HG03354 (cell line): ENCODE results near the gene INHBC.
"Not testable (repeated sequence)": the region's sequence is repeated elsewhere in the genome, so short reads cannot be mapped to it uniquely, and the experiment has no call there.

Source experiments
- ATAC-seq: cut with Tn5 transposase; IDR thresholded peaks from one replicate; pipeline ENCODE4 v1.9.1; 2021; ENCODE audit warnings: mild to moderate bottlenecking; ENCODE audit not compliant: unreplicated experiment, poor library complexity, severe bottlenecking

INHBC gene

GRCh38 chr12:57477710-57478681, 43.4 kb downstream of the INHBC start:
- peak; percentile 38 for ATAC-seq

DNA sequence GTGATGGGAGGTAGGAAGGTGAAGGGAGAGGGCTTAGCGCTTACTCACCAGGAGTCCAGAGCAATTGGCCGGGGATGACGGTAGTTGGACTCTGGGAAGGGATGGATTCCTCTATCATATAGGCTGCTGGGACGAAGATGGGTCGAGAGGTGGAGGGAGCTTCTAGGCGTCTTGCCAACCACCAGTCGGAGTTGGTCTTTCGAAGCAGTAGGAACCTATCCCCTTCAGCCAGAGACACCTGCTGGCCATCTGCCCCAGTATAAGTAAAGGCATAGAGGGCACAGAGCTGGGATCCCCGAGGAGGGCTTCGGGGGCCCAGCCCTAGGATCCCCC, 44.4 kb downstream of the INHBC start:
- no peak for ATAC-seq

DNA sequence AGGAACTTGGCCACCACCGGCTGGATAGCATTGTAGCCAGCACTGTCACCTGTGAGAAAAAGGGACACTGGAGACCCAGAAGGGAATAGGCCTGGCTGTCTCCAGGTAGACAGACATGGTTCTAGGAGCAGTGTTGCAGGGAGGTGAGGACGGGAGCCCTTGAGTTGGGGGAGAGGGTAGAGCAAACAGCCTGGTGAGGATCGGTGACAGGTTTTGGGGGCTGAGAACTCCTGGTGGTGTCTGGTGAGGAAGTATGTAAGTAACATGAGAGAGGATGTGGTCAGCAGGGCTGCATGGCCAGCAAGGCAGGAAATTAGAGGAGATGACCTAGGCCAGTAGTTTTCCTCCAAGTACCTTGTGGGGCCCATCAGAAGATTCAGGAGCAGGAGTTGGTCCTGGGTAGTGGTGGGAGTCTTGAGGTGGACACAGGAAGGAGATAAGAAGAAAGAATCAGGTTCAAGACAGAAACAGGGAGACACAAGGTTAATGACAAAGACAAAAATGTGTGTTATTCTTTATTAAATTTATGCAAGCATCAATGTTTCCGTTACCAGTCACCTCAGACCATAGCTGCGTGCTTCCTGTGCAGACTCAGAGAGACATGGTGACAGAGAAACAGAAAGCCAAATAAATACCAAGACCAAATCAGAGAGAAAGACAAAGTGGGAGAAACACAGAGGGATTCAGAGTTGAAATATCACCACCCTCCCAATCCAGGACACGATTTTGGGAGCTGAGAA, 45.0 kb downstream of the INHBC start, which contains the start of gene ARHGAP9:
Gene ARHGAP9 (minus strand): TSS at position 491 of the 740 bp plus-strand sequence. CDS start 460 bp downstream, at position 31.
- peak; percentile 57 for ATAC-seq

DNA sequence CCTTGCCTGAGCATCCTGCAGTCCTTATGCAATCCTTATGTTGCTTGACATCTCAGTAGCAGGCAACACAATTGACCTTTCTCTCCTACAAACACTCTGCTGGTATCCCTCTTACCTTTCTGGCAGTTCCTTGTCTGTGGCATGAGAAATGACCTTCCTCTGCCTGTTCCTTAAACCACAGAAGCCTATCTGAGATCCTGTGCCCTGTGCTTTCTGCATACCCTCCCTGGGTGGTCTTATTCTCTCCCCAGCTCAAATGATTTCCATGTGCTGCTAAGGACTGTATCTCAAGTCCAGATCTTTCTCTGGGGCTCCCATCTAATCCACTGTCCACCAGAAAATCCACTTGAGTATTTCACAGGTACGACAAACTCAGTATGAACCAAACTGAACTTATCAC, 47.1 kb downstream of the INHBC start:
- ATAC-seq, result no peak

GRCh38 chr12:57483466-57483865, 48.9 kb downstream of the INHBC start:
- no peak for ATAC-seq

GRCh38 chr12:57485695-57486094, 51.1 kb downstream of the INHBC start:
- ATAC-seq, result no peak

DNA sequence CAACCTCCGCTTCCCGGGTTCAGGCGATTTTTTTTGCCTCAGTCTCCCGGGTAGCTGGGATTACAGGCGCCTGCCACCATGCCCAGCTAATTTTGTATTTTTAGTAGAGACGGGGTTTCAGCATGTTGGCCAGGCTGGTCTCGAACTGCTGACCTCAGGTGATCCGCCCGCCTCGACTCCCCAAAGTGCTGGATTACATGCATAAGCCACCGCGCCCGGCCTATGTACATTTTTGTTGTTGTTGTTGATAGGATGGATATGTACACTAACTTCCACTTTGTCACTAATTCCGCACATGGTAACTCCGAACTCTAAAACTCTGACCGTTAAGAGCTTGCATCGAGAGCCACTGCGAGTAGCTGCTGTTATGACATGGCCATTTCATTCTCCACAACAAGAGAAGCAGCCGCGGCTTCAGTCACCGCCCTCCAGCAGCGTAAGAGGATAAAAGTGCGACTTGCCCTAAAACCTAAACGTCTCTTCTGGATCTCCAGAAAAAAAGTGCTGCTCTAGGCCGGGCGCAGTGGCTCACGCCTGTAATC, 52.5 kb downstream of the INHBC start:
- ATAC-seq, result no peak

DNA sequence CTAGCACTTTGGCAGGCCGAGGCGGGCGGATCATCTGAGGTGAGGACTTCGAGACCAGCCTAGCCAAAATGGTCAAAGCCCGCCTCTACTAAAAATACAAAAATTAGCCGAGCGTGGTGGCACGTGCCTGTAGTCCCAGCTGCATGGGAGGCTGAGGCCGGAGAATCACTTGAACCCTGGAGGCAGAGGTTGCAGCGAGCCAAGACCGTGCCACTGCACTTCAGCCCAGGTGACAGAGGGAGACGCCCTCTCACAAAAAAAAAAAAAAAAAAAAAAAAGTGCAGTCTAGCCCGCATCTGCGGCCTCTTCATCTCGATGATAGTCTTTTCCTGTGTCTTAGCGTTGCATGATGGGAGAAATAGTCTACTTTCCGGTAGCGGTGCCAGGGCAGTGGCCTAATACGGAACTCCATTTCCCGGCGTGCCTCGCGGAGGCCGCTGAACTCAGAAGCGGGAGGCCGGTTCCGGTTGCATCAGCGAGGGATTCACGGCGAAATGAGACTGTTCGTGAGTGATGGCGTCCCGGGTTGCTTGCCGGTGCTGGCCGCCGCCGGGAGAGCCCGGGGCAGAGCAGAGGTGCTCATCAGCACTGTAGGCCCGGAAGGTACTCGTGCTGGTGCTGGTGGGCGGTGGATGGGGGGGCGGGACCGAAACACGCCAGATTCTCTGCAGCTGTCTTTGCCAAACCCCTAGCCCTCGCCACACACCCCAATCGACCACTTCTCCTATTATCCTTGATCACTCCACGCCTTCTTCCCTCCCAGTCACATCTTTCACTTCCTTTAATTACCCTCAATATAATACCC, 53.2 kb downstream of the INHBC start, which contains the start of gene MARS1:
Gene MARS1 (plus strand): TSS at position 472 of the 805 bp plus-strand sequence. CDS start 23 bp downstream, at position 495.
- ATAC-seq, result peak; percentile 97

DNA sequence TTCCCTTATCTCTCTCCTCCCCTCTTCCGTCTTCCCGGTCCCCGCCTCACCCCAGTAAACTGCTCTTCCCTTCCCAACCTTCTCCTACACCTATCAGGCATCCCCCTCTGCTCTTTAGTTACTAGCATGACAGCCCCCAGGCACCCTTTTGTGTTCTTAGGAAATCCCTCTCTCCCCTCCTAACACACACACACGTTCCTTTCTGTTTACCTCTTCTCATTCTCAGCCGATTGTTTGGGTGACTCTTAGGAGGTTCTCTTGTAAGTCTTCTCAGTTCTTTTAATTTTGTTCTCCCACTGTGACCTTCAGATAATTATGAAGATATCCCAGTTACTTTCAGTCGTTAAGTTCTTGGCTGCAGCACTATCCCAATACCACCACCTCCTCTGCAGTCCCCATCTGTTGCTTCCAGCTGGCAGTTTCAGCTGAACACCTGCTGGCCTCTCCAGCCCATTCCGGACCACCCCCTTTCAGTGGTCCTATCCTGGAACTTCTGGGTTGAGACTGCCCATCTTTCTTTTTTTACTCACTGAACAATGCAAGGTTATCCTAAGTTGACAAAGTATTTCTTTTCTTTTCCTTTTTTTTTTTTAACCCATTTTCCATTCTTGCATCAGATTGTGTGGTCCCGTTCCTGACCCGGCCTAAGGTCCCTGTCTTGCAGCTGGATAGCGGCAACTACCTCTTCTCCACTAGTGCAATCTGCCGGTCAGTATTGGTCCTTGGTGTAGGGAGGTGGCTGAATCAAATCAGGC, 54.0 kb downstream of the INHBC start:
- no peak for ATAC-seq

GRCh38 chr12:57489157-57489641, 54.6 kb downstream of the INHBC start:
- ATAC-seq, result no peak

- no peak for ATAC-seq
Measured at GRCh38 chr12:57490126-57490525, 55.5 kb downstream of the INHBC start.

GRCh38 chr12:57491393-57492280, 57.1 kb downstream of the INHBC start:
- ATAC-seq, result peak; percentile 27

GRCh38 chr12:57495051-57495701, 60.6 kb downstream of the INHBC start:
- ATAC-seq, result not testable (repeated sequence)

DNA sequence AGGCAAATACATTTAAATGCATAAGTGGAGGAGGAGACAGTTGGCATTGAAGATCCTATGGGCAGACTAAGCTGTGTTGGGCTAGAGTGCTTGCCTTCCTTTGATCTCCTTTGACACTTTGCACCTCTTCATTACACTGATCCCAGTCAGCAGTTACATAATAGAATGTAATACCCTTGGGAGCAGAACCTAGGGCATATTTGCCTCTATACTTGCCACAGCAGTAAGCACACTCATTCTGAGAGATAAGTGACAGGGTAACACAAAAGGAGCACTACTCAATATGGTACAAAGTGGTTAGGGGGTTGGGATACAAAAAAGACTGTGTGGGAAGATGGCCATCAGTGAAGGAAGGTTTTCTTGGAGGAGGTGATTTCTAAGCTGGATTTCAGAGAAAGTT, 62.2 kb downstream of the INHBC start:
- ATAC-seq, result no peak

DNA sequence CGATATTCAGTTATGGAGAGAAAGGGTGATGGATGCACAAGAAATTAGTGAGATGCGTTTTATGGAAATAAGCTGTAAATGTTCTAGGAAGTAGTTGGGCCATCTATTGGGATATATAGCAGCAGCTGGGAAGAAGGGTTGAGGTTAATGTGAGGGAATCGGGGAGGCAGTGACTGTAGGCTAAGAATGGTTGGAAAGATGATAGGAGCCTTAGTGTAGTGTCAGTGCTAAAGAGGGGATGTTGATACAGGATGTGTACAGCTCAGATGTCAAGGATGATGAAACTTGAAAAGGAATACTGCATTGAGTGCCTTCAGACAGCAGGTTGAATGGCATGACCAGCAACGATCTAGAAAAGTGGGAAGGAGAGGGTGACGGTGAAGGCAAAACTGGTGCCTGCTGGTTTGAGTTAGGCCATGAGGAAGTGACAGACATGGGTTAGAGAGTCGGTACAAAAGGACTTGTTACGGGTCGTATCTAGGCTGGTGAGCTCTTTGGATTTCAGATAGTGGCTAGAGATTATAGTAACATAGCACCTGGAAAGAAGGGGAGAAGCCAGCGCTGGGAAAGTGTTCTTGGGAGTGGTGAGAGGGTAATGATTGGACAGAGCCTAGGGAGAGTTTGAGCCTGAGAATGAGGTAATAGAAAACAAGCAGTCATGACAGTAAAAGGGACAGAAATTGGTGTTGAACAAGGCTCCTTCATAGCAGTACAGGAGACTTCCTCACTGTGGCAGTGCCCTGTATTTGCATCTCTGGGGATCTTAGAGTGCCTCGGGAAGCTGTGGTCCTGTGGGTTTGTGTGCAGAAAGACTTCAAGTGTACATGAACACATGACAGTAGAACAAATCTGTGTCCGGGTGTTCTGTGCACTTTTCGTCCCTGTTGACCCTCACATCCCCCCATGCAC, 62.9 kb downstream of the INHBC start:
- no peak for ATAC-seq

- no peak for ATAC-seq
Measured at GRCh38 chr12:57498132-57498502, 63.5 kb downstream of the INHBC start.
